SHP77 treated with DMSO at 0.1 percent for 48 hours (cell line): ENCODE data around the gene FKBP6.
"Not testable (repeated sequence)": the region's sequence is repeated elsewhere in the genome, so short reads cannot be mapped to it uniquely, and the experiment has no call there.

Experiments used
- DNase-seq: peaks from one replicate; lab custom pipeline; 2025; lab: John Stamatoyannopoulos, UW

FKBP6 gene

GRCh38 chr7:73327922-73328321 is at the start of gene FKBP6, which contains the start of gene TRIM50:
Gene FKBP6 (plus strand): TSS chr7:73328161. CDS start chr7:73328429, 268 bp downstream.
Gene TRIM50 (minus strand): TSS chr7:73328082. CDS start chr7:73324787, 3,295 bp downstream.
- not testable (repeated sequence) for DNase-seq

DNA sequence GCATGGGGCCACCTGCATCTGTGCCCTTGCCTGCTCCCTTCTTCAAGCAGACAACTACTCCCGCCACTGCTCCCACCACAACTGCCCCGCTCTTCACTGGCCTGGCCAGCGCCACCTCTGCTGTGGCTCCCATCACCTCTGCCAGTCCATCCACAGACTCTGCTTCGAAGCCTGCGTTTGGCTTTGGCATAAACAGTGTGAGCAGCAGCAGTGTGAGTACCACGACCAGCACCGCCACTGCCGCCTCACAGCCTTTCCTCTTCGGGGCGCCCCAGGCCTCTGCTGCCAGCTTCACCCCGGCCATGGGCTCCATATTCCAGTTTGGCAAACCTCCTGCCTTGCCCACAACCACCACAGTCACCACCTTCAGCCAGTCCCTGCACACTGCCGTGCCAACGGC is 30.7 kb upstream of the FKBP6 start:
- not testable (repeated sequence) for DNase-seq

- DNase-seq: not testable (repeated sequence)
These were observed 30.3 kb upstream of the FKBP6 start for GRCh38 chr7:73297706-73298105.

GRCh38 chr7:73299812-73300211 is 28.1 kb upstream of the FKBP6 start:
- not testable (repeated sequence) for DNase-seq

DNA sequence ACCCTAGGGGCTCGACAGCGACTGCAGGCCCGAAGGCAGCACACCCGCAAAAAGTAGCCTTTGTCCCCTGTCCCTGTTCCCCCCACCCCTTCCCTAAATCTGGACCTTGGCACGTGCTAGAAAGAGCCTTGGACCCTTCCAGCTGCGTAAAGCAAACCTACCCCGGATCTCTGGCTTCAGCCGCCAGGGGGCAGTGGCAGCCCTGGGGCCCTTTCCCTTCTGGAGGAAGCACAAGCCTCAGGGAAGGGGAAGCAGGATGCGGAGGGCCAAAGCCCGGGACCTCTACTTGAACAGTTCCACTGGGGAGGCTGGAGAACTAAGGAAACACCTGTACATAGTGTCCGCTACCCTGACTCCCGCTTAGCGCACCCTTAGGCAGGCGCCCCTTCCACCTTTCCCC is 26.9 kb upstream of the FKBP6 start:
- DNase-seq: not testable (repeated sequence)

DNA sequence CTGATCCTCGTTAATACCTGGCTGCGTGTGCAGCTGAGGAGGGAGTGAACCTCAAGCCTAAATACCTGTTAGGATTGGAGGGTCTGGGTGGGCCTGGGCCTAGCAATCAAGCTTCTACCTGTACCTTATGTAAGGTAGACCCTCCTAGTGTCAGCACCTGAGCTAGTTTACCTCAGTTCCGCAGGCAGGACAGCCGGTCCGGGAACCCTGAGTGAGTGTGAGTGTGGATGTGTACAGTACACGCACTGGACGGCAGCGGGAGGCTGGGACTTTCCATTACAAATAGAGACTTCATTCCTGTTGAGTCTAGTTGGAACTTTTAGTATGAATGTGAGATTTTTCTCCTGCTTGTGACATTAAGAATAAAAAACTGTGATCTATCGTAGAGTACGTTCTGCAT is 25.1 kb upstream of the FKBP6 start:
- DNase-seq: not testable (repeated sequence)

DNA sequence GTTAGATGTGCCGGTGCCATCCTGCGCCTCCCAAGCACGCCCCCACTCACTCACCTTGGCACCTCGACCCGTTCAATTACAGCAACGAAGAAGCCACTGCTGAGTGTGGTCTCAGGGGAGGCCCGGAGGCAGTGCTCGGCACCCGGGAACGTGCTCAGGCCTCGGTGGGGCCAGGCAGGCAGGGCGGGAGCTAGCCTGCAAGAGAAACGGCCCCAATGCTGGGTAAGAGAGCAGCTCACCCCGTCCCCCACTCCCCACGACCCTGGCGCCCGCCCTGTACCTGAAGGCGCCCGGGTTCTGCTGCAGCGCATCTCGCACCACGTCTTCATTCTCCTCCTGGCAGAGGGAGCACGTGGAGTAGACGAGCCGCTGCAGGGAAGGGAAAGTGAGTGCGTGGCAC is 24.4 kb upstream of the FKBP6 start:
- no peak for DNase-seq

DNA sequence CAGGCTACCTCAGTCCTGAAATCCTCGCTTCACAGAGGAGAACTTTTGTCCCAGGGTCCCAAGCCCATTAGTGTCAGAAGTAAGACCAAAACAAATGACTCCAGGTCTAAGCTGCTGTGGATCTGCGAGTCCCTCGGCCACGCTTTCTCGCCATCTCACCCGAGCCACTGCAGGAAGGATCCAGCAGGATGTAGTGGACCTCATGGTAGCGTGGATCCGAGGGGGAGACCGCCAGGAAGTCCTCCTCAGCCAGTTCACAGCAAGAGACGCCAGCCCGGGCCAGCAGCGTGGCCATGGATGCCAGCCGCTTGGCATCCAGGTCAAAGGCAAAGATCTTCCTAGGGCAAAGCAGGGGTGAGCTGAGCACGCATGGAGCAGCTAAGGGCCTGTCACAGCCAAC is 23.9 kb upstream of the FKBP6 start:
- no peak for DNase-seq

- not testable (repeated sequence) for DNase-seq
These were observed 23.2 kb upstream of the FKBP6 start for GRCh38 chr7:73304612-73305387.

- DNase-seq: no peak
These were observed 20.5 kb upstream of the FKBP6 start for GRCh38 chr7:73307436-73307835.

DNA sequence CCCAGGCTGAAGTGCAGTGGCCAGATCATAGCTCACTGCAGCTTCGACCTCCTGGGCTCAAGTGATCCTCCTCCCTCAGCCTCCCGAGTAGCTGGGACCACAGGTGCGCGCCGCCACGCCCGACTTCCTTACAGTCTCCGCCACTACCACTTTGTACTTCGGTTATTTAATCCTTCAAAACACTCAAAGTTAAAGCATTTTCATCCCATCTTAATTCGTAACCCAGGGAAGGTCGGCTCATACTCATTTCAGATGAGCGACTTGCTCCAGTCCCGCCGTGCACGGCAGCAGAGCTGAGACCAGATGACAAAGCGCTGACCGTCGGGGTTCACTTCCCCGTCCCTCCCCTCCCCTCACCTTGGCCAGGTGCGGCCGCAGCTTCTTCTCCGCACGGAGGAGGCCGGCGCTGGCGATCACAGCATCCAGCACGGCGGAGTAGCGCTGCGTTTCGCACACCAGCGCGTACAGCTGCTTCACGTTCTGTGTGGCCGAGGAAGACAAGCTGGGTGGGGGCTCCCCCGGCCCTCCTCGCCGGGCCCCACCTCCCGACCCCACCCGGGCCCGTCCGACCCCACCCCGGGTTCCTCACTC is 19.8 kb upstream of the FKBP6 start:
- no peak for DNase-seq

- DNase-seq: peak; percentile 67
These were observed 19.2 kb upstream of the FKBP6 start, which contains the start of gene NSUN5 for GRCh38 chr7:73308665-73309214. Gene NSUN5 (minus strand): TSS chr7:73308826. CDS start chr7:73308790, 36 bp downstream.

DNA sequence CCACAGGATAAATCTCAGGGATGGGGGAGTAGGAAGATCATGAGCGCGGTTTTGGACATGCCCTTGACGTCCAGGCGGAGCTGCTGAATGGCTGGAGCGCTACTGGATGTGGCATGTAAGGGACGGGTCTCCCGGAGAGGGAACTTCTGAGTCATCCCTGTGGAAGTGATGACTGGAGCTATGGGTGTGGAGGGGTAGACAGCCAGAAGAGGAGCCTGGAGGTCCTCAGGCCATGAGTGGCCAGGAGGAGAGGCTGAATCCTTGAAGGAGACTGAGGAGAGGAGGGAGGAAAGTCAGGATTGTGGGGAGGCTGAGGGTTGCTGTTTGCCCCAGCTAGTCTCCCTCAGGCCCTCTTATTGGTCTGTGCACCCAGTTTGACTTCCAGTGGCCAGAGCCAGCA is 16.5 kb upstream of the FKBP6 start:
- DNase-seq: not testable (repeated sequence)

DNA sequence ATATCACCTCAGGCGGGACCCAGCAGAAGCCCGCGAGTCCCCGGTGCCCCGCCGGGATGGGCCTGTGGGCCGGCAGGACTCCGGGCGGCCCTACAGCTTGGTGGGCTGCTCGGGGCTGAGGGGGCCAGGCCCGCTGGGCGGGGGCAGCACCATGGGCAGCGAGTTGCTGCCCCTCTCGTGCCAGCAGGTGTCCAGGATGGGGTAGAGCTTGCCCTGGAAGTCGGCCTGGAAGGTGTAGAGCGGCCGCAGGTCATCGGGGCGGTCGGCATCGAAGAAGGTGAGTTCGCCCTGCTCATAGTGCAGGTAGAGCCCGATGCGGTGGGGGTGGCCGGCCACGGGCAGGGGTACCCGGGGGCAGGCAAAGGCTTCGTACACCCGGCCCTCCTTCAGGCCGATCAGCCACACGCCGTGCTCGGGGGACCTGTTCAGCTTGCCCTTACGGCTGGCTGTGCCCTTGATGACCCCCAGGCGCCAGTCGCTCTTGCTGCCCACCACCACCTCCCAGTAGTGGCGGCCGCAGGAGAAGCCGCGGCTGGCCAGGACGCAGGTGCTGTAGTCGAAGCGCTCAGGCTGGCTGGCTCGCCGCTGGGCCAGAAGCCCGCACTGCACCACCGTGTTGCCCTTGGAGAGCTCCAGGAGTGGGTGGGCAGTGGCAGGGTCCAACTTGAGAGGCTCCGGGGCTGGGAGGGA is 15.0 kb upstream of the FKBP6 start:
- no peak for DNase-seq

GRCh38 chr7:73313521-73313906 is 14.4 kb upstream of the FKBP6 start:
- no peak for DNase-seq

DNA sequence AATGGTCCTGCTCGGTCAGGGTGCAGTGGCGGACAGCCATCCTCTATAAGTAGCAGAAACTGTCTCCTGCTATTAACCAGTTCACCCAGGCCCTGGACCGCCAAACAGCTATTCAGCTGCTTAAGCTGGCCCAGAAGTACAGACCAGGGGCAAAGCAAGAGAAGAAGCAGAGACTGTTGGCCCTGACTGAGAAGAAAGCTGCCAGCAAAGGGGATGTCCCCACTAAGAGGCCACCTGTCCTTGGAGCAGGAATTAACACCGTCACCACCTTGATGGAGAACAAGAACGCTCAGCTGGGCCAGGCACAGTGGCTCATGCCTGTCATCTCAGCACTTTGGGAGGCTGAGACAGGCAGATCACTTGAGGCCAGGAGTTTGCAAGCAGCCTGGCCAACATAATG is 13.7 kb upstream of the FKBP6 start:
- no peak for DNase-seq

- no peak for DNase-seq
These were observed 11.4 kb upstream of the FKBP6 start for GRCh38 chr7:73316521-73316920.

GRCh38 chr7:73318656-73319204 is 9.2 kb upstream of the FKBP6 start:
- not testable (repeated sequence) for DNase-seq

- DNase-seq: not testable (repeated sequence)
These were observed 8.4 kb upstream of the FKBP6 start for GRCh38 chr7:73319541-73319940.

- DNase-seq: not testable (repeated sequence)
These were observed 8.0 kb upstream of the FKBP6 start for GRCh38 chr7:73320009-73320408.

DNA sequence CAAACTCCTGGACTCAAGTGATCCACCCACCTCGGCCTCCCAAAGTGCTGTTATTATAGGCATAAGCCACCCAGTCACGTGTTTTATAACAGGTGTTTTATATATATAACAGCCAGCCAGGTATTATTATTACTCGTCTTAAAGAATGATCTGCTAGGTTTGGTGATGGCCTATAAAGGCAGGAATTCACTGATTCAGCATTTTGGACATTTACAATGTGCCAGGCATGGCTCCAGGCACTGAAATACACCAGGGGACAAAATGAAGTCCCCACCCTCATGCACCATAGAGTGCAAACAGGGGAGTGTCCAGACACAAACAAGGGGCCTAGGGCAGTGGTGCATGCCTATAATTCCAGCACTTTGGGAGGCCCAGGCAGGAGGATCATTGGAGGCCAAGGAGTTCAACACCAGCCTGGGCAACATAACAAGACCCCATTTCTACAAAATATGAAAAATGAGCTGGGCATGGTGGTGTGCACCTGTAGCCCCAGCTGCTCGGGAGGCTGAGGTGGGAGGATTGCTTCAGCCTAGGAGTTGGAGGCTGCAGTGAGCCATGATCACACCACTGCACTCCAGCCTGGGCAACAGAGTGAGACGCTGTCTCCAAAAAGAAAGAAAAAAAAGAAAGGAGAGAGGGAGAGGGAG is 4.4 kb upstream of the FKBP6 start:
- not testable (repeated sequence) for DNase-seq
